Keratinocyte (primary cell): ENCODE results near the gene CCT6A. TPM values are rescaled to one million over a fixed set of nuclear protein-coding genes. Genes with fewer than 3 reads are reported as not detected.

Experiments used
- DNase-seq: peaks from one replicate; pipeline ENCODE4 v3.0.0-alpha.2; 2011; ENCODE audit warnings: low read depth, missing footprints, low spot score
- FAIRE-seq: peaks from 2 replicates; lab custom pipeline; 2011; peaks lifted over from hg19 to GRCh38; lab: Jason Lieb, UNC
- H2AFZ ChIP-seq: 2 replicates; pipeline ENCODE4 v1.6.0; 2012; ENCODE audit warnings: low read length, control low read depth, inconsistent platforms; ENCODE audit not compliant: control insufficient read depth
- H3K27ac ChIP-seq: 2 replicates; pipeline ENCODE4 v1.5.1; 2011; ENCODE audit warnings: low read length; ENCODE audit not compliant: control insufficient read depth, insufficient read depth
- H3K27me3 ChIP-seq: 3 replicates; pipeline ENCODE4 v1.6.0; 2011; ENCODE audit warnings: low read length; ENCODE audit not compliant: control insufficient read depth, insufficient read depth; ENCODE audit errors: extremely low read depth
- H3K36me3 ChIP-seq, 2 experiments: 2 replicates in 1 of 2; 3 replicates in 1 of 2; pipeline ENCODE4 v1.5.1; 2011; ENCODE audit warnings: low read length in 2 of 2, mild to moderate bottlenecking in 1 of 2; ENCODE audit not compliant: control insufficient read depth in 2 of 2, insufficient read depth in 2 of 2; ENCODE audit errors: extremely low read depth in 1 of 2
- H3K4me1 ChIP-seq: 3 replicates; pipeline ENCODE4 v1.5.1; 2011; ENCODE audit warnings: low read length; ENCODE audit not compliant: control insufficient read depth, insufficient read depth; ENCODE audit errors: extremely low read depth
- H3K4me2 ChIP-seq: 3 replicates; pipeline ENCODE4 v1.6.0; 2011; ENCODE audit warnings: low read depth, low read length; ENCODE audit not compliant: control insufficient read depth, insufficient read depth; ENCODE audit errors: extremely low read depth
- H3K4me3 ChIP-seq, 3 experiments: fragments of 200-600 bp in 1 of 3; sonication (generic) in 1 of 3; 2 replicates in 2 of 3; 3 replicates in 1 of 3; pipeline ENCODE4 v1.5.1; 2011 to 2016; ENCODE audit warnings: low read length in 3 of 3, mild to moderate bottlenecking in 3 of 3, control low read depth in 2 of 3, inconsistent platforms in 1 of 3, low read depth in 1 of 3, mixed read lengths in 1 of 3, mixed run types in 1 of 3, moderate library complexity in 1 of 3; ENCODE audit not compliant: control insufficient read depth in 2 of 3, insufficient read depth in 2 of 3; ENCODE audit errors: extremely low read depth in 1 of 3
- H3K79me2 ChIP-seq: 2 replicates; pipeline ENCODE4 v1.6.0; 2012; ENCODE audit warnings: low read length; ENCODE audit not compliant: control insufficient read depth, insufficient read depth
- H3K9ac ChIP-seq: 3 replicates; pipeline ENCODE4 v1.6.0; 2011; ENCODE audit warnings: low read length; ENCODE audit not compliant: control insufficient read depth, insufficient read depth; ENCODE audit errors: extremely low read depth
- H3K9me1 ChIP-seq: 3 replicates; pipeline ENCODE4 v1.6.0; 2011; ENCODE audit warnings: low read length; ENCODE audit not compliant: control insufficient read depth, insufficient read depth; ENCODE audit errors: extremely low read depth
- H3K9me3 ChIP-seq: 2 replicates; pipeline ENCODE4 v1.5.1; 2012; ENCODE audit warnings: low read depth, low read length; ENCODE audit not compliant: control insufficient read depth
- H4K20me1 ChIP-seq: 3 replicates; pipeline ENCODE4 v1.6.0; 2011; ENCODE audit warnings: low read length; ENCODE audit not compliant: control insufficient read depth, insufficient read depth; ENCODE audit errors: extremely low read depth
- EZH2 ChIP-seq: IDR thresholded peaks from one replicate; pipeline ENCODE4 v1.6.1; 2012; ENCODE audit warnings: inconsistent platforms, mild to moderate bottlenecking, low read length, moderate library complexity
- dilution Hi-C: fragments of 300-500 bp; cut with MboI; formaldehyde crosslinking; loops from one replicate; pipeline ENCODE4 v1.7.0; 2020; ENCODE audit warnings: low sequenced_read_pairs; ENCODE audit not compliant: extremely low pct_ligation_motif_present
- polyA plus RNA-seq, 5 experiments: library from polyadenylated mRNA; depleted of rRNA in 3 of 5; stranded (reverse) in 3 of 5; stranded (forward) in 1 of 5; unstranded in 1 of 5; fragments of >200 nt; gene quantifications; 1 replicate in 1 of 5; 2 replicates in 3 of 5; 3 replicates in 1 of 5; pipeline versions ENCODE4 v1.2.1 to v1.2.3, GENCODE V29; 2011 to 2012; ENCODE audit warnings: missing spikeins in 2 of 5, low read depth in 1 of 5, low replicate concordance in 1 of 5
- TF ChIP-seq, protein P1 (sequence below), 3 experiments: IDR thresholded peaks in 1 of 3; conservative IDR thresholded peaks in 1 of 3; optimal IDR thresholded peaks in 1 of 3; 2 replicates in 2 of 3; 3 replicates in 1 of 3; pipeline versions ENCODE3 to v1.5.1; 2011; ENCODE audit warnings: low read length in 3 of 3, mild to moderate bottlenecking in 3 of 3, moderate library complexity in 2 of 3, control low read depth in 1 of 3, inconsistent platforms in 1 of 3; ENCODE audit not compliant: insufficient read depth in 2 of 3; ENCODE audit errors: extremely low read depth in 1 of 3

Gene CCT6A
- polyA plus RNA-seq, 1 donor (not counting 4 experiments of a cell fraction or from before 2014, with no cell fraction given): 403 TPM

DNA sequence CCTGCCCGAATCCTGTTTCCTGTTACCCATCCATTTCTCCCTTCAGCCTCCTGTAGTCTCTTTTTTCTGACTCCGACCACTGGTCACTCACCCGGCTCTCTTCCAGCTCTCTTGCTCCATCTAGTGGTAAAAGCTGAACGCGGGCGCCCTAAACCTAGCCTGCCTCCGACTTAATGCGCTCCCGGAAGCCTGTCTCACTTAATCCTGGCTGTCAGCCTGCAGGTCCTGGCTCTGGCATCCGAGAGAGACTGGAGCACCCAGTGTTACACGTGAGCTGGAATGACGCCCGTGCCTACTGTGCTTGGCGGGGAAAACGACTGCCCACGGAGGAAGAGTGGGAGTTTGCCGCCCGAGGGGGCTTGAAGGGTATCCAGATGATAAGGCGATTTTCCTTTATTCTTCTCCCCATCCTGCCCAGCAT lies 22.8 kb downstream of the CCT6A start:
- dilution Hi-C loops: no loop called here
- FAIRE-seq (peak; percentile 41), DNase-seq (no peak)
- Histone ChIP-seq H3K4me2 (no peak overlapping the region), H3K4me1 (no peaks in the 10 kb centered on the region), H3K4me3 (no peak overlapping the region), H3K27ac (no peak overlapping the region), H3K36me3 (peaks cover 21 to 25% of the 10 kb centered on the region in 2 experiments), H2AFZ (no peak overlapping the region), H4K20me1 (peaks cover 3% of the 10 kb centered on the region), H3K9ac (no peak overlapping the region), H3K9me1 (no peaks in the 10 kb centered on the region), H3K9me3 (no peaks in the 10 kb centered on the region), H3K79me2 (no peaks in the 10 kb centered on the region), H3K27me3 (no peaks in the 10 kb centered on the region)
- TF ChIP-seq EZH2: no peak
- TF ChIP-seq, protein P1, sequence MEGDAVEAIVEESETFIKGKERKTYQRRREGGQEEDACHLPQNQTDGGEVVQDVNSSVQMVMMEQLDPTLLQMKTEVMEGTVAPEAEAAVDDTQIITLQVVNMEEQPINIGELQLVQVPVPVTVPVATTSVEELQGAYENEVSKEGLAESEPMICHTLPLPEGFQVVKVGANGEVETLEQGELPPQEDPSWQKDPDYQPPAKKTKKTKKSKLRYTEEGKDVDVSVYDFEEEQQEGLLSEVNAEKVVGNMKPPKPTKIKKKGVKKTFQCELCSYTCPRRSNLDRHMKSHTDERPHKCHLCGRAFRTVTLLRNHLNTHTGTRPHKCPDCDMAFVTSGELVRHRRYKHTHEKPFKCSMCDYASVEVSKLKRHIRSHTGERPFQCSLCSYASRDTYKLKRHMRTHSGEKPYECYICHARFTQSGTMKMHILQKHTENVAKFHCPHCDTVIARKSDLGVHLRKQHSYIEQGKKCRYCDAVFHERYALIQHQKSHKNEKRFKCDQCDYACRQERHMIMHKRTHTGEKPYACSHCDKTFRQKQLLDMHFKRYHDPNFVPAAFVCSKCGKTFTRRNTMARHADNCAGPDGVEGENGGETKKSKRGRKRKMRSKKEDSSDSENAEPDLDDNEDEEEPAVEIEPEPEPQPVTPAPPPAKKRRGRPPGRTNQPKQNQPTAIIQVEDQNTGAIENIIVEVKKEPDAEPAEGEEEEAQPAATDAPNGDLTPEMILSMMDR (optimal IDR thresholded peaks at IDR 0.05 in 1 of 3, IDR thresholded peaks at IDR 0.05 in 1 of 3, conservative IDR thresholded peaks at IDR 0.05 in 1 of 3; ENCODE audit: extremely low read depth in 1 of 3, insufficient read depth in 2 of 3, low read length in 3 of 3): peak; percentile 75 to 94 (median 90)

DNA sequence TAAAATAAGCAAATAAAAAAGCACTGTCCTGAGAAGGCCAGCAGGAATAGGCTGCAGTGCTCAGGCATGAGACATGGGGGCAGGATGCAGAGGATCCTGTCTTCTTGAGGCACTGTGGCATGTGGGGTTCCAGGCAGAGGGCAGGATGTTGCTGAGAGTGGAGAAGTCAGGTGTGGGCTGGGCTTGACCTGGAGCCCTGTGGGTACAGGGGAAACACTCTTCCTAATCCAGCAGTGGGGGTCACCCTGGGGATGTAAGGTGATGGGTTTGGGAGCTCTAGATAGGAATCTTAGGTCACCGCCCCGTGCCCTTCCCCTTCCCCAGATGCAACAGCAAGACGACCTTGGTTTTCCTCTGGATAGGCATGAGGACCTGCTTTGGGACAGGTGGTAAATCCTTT lies 26.1 kb downstream of the CCT6A start:
- Histone ChIP-seq H3K4me3 (no peak overlapping the region), H3K79me2 (no peaks in the 10 kb centered on the region), H3K9ac (no peak overlapping the region), H3K4me1 (no peaks in the 10 kb centered on the region), H3K9me1 (no peaks in the 10 kb centered on the region), H3K27me3 (no peaks in the 10 kb centered on the region), H4K20me1 (peaks cover 3% of the 10 kb centered on the region), H3K36me3 (peaks cover 21 to 36% of the 10 kb centered on the region in 2 experiments), H3K4me2 (no peak overlapping the region), H3K27ac (no peak overlapping the region), H2AFZ (no peak overlapping the region), H3K9me3 (no peaks in the 10 kb centered on the region)
- DNase-seq: no peak
- TF ChIP-seq EZH2: no peak
- TF ChIP-seq, protein P1 (optimal IDR thresholded peaks at IDR 0.05 in 1 of 3, IDR thresholded peaks at IDR 0.05 in 1 of 3, conservative IDR thresholded peaks at IDR 0.05 in 1 of 3; ENCODE audit: extremely low read depth in 1 of 3, insufficient read depth in 2 of 3, low read length in 3 of 3): no peak
- no peak for FAIRE-seq
- dilution Hi-C loops: no loop called here
